IPS-NIHi7 (cell line): ENCODE results near the gene ERP27.

Experiments used
- DNase-seq: peaks from one replicate; pipeline ENCODE4 v3.0.0; 2012; ENCODE audit warnings: mixed read lengths; ENCODE audit errors: extremely low spot score

The ERP27 gene

DNA sequence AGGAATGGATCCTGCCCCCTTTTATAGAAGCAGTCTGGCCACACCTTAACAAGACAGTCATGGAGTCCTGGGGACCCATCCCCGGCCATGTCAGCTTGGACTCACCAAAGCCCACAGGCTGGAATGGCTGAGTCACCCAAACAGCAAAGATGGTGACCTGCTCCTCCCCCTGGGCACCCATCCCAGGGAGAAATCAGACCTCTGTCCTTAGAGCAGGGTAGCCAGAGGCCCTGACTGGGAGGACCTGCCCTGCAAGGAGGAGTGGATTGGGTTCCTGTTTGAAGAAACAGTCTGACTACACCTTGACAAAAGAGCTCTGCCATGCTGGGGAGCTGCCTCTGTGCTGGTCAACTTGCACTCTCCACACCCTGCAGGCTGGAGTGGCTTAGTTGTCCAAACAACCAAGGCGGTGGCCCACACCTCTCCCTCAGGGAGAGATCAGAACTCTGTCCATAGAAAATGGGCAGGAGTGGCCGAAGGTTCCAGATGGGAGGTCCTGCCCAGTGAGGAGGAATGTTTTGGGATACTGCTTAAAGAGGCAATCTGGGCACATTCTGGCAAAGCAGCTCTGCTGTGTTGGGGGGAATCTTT lies 69.3 kb downstream of the ERP27 start:
- no peak for DNase-seq
